Measurements from ENCODE around the gene APBB2.

Gene APBB2

DNA sequence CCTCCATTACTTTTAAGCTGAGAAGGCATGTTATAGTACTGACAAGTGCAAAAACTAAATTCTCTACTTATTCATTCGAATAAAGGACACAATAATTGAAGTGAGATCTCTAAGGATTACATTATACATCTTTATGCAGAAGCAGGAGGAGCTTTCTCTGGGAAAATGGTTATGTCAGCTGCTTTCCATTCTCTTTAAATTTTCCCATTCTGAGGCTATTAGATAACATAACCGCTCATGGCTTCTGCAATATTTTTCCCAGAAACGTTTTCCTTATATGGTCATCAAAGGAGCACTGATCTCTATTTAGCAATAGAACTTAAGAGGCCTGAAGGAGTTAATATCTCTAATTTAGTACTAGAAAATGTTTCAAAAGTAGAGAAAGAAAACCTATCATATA is 243.0 kb downstream of the APBB2 start:
- DNase-seq (ENCODE audit: low read depth), result no peak

DNA sequence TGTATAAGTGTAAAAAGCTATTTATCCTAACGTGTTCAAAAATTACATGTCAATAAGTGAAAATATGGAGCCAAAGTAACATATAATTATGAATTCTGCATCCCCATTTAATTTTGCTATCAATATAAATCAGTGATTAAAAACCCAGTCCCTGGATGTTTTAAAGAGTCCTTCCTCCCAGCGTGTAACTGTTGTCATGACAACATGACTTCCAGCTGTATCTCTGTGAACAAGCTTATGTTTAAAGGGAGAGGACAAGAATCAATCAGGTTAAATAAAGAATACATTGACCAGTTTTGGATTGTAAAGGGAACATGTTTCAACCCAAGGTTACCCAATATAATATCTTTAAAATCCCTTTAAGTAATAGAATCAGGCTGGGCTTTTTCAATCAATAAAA is 244.8 kb downstream of the APBB2 start:
- no peak for DNase-seq (ENCODE audit: low read depth)

DNA sequence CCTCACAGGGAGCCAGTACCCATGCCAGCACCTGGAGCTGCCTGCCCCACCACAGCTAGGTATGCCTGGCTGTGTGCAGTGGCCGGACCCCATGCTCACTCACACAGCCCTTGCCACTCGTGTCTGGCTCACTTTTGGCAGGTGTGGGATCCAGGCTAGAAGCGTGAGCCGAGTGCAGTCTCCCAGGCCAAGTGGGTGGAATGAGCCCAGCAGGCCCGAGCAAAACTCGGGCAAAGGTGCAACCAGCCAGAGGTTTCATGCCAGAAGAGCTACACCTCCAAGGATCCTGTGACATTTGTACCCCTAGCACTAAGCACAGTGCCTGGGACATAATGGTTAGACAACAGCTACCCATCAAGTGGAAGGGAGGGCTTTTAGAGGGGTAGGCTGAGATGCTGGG is 246.8 kb downstream of the APBB2 start:
- DNase-seq (ENCODE audit: low read depth), result no peak

DNA sequence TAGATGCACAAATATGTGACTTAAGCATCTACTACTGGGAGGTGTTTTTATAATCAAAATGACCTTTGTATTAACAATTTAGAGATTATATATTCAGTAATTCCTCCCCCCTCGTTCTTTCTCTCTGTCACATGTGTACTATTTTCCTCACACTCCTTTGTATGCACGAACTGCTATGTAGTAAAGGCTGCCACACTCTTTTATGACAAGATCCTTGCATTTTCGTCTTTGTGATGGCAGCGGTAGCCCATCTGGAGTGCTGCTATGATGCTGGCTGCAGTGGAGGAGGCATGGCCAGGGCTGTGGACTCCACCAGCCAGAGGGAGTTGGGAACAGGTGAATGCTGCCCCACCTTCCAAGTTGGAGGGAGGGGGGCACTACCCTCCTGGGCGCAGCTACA is 248.3 kb downstream of the APBB2 start:
- DNase-seq (ENCODE audit: low read depth), result no peak

DNA sequence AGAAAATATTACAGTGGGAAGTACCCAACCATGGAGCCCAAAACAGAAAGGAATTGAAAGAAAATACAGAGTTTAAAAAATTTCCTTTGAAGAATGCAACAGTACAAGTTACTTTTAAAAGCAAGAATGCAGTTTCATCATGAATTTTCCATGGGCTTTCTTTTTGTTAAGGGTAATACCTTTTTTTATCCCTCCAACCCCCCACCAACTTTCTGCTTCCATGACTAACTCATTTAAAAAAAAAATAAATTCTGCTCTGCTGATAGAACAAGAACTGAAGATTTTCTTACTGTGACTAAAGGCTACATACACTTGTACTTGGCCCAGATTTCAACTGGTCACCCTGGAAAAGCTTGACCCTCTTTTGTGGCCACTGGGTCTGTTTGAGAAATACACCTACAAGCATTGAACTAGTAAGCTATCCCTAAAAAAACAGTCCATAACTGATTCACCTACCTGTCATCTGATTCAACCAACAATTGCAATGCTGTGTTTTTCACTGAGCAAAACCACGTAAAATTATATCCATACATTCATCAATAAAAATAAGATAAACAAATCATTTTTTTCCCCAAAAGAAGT is 250.4 kb downstream of the APBB2 start:
- DNase-seq (ENCODE audit: low read depth), result no peak

DNA sequence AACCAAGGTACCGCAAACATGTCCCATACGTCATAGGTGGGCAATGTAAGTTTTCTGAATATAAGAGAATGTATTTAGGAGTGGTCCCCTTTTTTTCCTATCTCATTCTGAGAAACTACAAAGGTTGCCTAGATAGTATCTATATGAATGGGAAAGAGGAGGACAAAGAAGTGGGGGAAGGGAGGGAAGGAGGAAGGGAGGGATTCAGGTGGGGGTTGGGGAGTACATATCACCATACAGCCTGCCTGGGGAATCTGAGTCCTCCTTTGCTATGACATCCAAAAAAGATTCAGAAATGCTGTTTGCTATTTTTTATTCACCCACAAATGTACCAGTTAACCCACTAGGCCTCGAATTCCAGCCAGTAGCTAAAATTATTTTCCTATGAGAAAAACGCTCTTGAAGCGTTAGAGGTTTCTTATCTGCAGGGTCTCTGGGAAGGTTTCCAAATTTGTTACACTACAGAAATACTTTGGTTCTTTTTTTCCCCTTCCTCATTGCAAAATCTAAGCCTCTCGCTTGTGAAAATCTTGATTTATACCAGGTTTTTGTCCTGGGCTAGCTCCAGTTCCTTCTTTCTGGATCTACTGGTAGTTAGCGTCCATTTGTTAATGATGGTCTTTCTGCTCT is 251.7 kb downstream of the APBB2 start:
- DNase-seq (ENCODE audit: low read depth), result no peak

DNA sequence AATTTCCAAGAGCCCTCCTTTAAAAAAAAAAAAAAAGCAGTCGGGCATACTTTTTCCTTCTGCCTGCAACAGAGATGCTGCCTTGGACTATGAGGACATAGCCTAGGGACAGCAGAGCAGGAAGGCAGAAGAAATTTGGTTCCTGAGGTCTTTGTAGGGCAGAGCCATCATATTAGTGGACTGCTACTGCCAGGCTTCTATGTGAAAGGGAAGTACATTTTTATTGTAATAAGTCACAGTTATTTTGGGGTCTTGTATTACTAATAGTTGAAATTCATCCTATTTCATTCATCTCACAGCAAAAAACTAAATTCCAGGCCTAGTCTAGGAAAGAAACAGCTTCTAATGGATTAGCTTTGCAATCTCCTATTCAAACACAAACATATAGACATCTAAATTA is 253.4 kb downstream of the APBB2 start:
- no peak for DNase-seq (ENCODE audit: low read depth)

DNA sequence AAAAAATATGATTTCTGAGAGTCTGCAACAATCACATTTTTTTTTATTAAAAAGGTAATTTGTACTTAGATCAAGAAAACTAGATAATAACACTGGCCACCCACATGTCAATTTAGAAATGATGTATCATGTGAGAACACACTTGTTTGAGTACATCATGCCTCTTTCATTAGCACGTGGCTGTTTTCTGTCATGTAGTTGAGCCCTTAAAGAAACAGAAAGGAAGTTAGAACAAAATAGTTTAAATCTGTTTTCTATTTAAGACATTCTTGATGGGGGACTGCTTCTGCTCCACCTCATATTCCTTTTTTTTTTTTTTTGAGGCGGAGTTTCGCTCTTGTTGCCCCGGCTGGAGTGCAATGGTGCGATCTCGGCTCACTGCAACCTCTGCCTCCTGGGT is 257.1 kb downstream of the APBB2 start:
- no peak for DNase-seq (ENCODE audit: low read depth)

DNA sequence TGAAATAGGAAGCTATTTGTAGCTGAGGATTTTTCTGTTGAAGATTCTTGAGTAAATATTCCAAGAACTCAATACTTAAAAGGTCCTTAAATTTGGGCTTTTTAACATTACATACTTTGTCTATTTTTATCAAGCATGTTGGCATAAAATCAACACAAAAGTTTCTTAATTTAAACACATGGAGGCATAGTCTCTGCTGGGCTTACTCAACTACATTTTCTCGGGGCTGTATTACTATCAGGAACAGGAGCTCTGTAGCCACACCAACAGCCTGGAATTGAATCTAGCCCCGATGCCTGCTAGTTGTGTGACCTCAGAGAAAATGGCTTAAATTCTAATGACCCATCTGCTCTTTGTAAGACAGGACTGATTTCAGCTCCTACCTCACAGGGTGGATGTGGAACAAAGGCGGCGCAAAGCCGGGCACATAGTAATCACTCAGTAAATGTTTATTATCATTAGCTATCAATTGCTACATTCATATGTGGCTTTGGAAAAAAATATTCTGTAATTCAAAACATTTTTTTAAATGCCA is 257.6 kb downstream of the APBB2 start:
- no peak for DNase-seq (ENCODE audit: low read depth)

DNA sequence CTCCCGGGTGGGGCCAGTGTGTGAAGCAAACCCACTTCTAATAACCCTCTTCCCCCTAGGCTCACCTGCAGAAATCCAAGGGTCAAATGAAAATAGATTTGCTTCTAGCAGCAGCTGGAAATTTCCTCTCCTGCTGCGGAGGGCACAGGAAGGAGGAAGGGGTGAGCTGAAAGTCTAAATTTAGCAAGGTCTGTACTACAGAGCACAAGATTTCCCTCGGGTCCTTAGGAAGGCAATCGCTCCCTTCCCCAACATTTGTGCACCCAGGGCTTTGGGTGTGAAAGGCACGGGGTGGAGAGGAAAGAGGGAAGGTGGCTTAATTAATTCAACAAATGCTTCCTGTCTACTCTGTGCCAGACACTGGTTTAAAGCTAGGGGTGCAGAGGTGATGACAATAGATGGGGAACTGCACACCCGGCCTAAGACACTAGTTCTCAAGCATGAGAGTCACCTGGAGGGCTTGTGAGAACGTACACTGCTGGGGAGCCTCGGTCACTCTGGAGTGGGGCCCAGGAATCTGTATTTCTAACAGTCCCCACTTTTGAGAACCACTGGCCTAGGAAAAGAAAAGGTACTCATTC is 260.2 kb downstream of the APBB2 start:
- no peak for DNase-seq (ENCODE audit: low read depth)

DNA sequence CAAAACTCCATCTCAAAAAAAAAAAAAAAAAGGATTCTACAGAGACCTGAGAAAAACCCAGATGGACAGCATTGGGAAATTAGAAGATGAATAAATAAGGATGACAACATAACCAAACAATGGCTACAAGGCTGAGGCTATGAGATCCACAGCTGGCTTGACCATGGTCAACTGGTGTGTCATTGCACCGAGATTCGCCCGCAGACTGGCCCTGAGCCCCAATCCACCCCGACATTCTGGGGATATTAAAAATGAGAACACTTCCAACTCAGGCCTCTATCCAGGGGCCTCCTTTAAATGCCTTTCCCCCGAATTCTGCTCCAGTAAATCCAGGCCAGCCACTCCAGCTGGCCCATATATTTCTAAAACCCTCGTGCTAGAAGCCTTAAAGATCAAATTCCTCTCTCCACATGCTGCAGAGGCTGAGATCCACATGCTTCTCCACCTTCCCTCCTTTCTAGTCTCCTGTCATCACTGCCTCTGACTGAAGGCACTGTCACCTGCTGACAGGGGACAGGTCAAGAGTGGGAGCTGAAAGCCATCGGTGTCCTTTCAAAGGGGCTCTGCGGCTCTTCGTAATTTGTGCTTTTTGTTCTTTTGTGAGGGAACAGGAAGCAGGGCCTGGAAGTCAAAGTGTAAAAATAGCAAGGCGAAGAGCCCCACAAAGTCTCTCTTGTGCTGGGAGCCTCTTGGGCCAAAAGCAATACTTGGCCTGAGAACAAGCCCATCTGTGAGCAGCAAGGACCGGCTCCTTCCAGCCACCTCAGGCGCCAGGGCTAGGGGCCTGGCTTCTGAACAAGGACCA is 260.9 kb downstream of the APBB2 start:
- no peak for DNase-seq (ENCODE audit: low read depth)

DNA sequence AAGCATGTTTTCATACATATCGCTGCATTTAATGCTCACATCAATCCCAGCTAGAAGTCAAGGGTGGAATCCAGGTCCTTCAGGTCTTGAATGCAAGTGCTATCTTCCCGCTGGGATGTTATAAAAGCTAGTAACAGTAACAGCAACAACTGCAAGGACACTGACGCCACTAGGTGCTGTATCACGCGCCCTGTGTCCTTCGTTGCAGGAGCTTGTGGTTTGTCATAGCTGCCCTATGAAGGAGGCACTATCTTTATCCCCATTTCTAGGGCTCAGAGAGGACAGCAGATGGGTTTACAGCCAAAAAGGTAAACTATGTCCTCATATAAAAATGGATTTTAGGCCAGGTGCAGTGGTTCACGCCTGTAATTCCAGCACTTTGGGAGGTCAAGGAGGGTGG is 261.7 kb downstream of the APBB2 start:
- DNase-seq (ENCODE audit: low read depth), result no peak

DNA sequence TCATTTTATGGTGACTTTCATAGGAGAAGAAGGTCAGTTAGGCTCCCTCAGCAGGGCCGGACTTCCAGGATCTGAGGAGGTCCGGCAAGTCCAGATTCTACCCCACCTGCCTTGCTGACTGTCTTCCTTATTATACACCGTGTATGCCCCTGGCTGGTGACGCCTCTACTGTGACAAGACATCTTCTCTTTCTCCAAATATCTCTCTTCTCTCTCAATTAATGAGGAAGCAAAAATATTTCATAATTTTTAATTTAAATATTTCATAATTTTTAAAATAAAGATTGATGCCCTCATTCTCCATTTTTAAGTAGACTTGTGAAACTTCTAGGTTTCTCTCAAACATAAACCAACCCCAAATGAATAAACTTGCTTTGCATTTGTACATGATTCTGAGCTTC is 262.1 kb downstream of the APBB2 start:
- no peak for DNase-seq (ENCODE audit: low read depth)

DNA sequence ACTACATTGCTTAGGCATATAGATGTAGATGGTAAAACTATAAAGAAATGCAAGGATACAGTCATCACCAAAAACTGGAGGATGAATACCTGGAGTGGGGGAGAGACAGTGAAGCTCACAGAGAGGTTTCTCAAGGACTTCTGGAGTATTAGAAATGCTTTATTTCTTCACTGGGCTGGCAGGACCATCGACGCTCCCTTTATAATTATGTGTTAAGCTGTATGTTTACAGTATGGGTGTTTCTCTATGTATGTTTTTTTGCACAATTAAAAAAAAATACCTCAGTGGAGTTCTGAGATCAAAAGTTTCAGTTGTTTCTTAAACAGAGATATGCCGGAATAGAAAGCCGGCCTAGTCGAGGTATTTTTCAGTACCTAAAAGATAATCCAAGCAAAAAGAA is 263.3 kb downstream of the APBB2 start:
- no peak for DNase-seq (ENCODE audit: low read depth)

DNA sequence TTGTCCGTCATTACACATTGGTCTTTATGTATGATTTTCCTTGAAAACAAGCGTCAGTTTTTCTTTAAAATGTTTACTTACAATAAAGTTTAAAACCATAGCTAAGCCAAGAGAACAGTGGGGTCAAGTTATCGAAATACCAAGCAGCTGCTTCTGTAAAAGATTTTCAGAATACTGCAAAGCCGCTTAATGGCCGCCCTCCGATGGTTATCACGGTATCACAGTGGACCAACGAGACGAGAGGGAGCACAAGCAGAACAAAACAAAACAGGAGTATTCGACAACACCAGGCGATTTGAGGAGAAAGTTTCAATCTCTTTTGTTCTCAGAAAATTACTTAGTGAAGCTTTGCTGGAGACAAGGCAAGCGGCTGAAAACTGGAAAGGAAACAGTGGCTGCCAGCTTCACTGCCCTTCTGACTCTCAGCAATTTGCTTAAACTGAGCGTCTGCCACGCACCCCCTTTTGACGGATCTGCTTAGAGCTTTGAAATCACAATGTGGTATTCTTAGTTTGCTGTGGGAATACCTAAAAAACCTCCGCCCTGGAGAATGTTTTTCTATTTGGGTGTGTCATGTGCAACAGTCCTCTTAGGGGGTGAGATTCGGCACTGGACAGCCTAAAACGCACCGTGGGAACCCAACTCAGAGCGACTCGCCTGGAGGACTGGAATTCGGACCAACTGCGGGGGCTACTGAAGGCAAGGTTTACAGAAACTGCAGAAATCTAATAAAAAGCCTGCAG is 264.8 kb downstream of the APBB2 start:
- DNase-seq (ENCODE audit: low read depth), result no peak

DNA sequence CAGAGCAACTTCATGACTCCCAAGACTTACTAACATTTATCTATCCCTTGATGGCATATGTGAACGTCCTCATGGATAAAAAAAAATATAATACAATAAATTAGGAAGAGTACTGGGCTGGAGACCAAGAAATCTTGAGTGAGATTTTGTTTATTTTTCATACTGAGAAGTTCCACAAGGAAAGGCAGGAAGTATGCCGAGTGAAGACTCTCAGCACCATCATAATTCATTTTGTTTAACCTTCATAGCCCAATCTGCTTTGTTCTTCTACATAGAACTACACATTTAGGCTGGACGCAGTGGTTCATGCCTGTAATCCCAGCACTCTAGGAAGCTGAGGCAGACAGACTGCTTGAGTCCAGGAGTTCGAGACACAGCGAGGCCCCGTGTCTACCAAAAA is 266.3 kb downstream of the APBB2 start:
- DNase-seq (ENCODE audit: low read depth), result no peak

DNA sequence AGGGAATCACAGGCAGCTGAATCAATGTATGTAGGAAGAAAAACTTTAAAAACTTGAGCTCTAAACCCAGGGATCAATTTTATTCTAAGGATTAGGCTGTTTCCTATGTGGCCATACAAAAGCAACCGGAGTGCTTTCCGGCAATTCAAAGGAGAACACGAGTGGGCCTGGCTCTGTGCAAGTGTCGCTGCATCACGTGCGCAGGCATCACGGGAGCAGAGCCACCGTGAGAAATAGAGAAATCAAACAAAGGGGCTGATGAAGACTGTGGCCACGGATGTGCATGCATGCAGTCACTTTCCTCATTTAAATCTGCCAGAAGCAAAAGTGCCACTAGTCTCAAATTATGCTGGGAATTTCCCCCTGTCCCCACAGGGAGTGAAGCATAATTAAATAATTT is 267.7 kb downstream of the APBB2 start:
- no peak for DNase-seq (ENCODE audit: low read depth)

DNA sequence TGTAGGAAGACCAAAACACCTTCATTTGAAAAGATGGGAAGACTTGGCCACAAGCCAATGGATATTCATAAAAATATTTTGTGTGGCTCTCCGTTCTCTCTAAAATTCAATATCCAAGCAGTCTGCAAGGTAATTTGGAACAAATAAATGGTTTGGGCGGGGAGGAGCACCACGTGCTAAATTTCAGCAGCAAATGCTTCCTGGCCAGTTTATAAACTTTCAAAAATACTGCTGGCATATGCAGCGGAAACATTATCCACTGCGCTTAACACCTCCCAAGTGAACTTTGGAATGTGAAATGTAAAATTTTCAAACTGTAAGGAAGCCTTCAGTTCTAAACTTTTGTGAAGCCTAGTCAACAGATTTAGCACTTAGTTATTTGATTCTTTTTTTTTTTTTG is 273.6 kb downstream of the APBB2 start:
- DNase-seq (ENCODE audit: low read depth), result no peak

DNA sequence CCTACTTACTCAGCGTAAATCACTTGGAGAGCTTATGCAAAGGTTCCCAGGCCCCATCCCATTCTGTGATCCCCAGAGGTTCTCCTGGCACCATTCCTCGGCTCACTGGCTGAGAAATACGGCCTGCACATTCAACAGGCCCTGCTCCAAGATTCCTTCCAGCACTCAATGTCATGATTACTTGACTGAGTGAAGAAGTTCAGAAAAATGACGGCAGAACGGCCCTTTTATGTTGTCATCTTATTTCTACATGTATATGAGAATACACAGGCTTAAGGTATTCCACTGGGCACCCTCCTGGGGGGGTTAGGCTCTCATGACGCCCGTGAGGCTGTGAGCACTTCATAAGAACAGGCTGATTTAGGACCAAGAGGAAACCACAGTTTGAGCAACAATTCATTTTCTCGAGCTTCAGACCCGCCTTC is 274.0 kb downstream of the APBB2 start:
- DNase-seq (ENCODE audit: low read depth), result no peak

DNA sequence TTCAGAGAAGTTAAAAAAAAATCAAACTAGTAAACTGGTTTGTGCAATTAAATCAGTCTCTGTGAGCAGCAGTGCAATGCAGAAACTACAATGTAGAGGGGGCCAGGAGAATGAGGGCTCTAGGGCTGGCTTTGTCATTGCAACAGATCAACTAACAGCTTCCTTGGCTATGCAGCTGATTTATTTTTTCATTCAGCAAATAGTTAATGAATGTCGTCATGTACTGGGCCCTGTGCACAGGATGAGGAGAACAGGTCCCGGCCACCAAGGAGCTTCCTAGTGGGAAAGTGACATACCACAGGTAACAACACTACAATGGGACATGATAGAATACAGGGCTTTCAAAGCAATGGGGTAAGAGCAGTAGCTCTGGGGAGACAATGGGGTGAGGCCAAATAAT is 274.5 kb downstream of the APBB2 start:
- no peak for DNase-seq (ENCODE audit: low read depth)

DNA sequence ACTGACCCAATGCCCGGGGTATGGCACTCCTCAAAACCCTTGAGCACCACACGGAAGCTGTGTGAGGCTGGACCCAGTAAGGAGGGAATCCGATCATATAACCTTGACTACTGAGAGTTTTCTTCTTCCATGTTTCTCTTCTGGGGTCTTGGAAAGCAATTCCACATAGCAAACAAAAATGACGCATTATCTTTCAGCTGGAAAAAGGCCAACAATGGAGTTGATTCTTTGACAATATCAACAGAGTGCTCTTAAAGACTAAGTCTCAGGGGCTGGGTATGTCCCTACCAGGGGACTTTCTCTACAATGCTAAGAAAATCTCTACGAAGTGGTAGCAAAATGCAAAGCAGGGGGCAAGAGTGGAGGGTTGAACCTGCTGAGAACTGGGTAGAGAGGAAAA is 276.0 kb downstream of the APBB2 start:
- DNase-seq (ENCODE audit: low read depth), result no peak

DNA sequence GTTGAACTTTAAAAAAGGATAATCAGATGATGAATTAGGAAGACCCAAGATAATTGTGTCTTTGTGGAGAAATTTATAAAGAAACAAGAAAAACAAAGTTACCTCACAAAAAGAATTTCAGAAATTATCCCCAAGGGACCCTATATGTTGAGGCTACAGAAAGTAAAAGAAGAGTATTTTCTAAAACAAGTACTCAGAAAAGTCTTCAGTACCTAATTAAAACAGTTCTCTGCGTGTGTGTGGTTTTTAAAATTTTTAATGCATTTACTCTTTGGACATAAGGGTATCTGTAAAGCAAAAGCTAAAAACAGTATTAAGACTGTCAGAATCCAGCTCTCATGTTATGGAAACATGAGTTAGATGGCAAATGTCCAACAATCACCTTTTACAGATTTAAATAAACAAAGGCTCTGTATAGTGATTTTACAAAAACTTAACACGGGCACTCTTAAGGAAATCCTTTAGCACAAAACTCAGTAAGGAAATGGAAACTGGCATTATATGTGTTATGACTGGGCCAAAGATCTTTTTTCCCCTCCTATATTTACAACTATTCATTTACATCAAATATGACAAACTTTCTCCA is 277.1 kb downstream of the APBB2 start:
- no peak for DNase-seq (ENCODE audit: low read depth)

Data from stimulated activated CD8-positive, alpha-beta memory T cell treated with anti-CD3 and anti-CD28 coated beads, Interleukin-12 subunit alpha, Interleukin-12 subunit beta, amount 100 ng/mL, for 4 hours (primary cell).